ENCODE data around the gene OXT. TPM values are rescaled to one million over a fixed set of nuclear protein-coding genes. Genes with fewer than 3 reads are reported as not detected.

Gene OXT
- total and polyA plus RNA-seq, 2 of the 13 experiments (the other 11 are each of a cell fraction or from before 2014, with no cell fraction given), result not detected

DNA sequence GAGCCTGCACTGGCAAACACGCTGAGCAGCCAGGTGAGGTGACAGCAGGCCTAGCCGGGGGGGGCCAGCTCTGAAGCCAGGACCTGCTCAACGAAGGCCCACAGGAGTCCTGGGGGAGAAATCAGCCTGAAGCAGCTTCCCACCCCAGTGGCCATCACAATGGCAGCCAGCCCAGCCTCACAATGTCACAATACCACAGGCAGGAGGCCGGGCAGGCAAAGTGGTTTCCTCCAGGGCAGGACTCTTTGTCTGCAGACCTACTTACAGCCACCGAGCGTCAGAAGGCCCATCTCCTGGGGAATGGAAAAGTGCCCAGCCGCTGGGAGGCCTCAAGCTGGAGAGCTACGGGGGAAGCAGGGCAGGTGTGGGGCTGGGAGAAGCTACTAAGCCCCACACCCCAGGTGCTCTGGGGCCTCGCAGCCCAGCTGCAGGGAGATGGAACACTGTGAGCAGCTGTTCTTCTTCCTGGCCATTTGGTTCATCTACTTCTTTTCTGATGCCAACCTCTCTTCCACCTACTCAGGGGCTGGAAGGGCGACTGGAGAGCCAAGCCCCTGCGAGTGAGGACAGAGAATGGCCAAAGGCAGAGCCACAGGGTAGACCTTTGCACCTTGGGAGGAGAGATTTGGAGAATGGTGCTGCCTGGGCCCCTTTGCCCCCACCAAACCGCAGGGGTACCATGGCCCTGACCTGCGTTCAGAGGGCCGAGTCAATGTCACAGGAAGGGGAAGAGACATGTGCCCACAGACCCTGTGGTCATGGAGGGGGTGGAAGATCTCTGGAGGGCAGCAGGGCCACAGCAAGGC lies 35.4 kb downstream of the OXT start (continued):
- TF ChIP-seq, protein P1, sequence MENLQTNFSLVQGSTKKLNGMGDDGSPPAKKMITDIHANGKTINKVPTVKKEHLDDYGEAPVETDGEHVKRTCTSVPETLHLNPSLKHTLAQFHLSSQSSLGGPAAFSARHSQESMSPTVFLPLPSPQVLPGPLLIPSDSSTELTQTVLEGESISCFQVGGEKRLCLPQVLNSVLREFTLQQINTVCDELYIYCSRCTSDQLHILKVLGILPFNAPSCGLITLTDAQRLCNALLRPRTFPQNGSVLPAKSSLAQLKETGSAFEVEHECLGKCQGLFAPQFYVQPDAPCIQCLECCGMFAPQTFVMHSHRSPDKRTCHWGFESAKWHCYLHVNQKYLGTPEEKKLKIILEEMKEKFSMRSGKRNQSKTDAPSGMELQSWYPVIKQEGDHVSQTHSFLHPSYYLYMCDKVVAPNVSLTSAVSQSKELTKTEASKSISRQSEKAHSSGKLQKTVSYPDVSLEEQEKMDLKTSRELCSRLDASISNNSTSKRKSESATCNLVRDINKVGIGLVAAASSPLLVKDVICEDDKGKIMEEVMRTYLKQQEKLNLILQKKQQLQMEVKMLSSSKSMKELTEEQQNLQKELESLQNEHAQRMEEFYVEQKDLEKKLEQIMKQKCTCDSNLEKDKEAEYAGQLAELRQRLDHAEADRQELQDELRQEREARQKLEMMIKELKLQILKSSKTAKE (CRISPR knock-in tag; IDR thresholded peaks at IDR 0.05; ENCODE audit: borderline replicate concordance), result peak; percentile 90
- TF ChIP-seq, protein P2, sequence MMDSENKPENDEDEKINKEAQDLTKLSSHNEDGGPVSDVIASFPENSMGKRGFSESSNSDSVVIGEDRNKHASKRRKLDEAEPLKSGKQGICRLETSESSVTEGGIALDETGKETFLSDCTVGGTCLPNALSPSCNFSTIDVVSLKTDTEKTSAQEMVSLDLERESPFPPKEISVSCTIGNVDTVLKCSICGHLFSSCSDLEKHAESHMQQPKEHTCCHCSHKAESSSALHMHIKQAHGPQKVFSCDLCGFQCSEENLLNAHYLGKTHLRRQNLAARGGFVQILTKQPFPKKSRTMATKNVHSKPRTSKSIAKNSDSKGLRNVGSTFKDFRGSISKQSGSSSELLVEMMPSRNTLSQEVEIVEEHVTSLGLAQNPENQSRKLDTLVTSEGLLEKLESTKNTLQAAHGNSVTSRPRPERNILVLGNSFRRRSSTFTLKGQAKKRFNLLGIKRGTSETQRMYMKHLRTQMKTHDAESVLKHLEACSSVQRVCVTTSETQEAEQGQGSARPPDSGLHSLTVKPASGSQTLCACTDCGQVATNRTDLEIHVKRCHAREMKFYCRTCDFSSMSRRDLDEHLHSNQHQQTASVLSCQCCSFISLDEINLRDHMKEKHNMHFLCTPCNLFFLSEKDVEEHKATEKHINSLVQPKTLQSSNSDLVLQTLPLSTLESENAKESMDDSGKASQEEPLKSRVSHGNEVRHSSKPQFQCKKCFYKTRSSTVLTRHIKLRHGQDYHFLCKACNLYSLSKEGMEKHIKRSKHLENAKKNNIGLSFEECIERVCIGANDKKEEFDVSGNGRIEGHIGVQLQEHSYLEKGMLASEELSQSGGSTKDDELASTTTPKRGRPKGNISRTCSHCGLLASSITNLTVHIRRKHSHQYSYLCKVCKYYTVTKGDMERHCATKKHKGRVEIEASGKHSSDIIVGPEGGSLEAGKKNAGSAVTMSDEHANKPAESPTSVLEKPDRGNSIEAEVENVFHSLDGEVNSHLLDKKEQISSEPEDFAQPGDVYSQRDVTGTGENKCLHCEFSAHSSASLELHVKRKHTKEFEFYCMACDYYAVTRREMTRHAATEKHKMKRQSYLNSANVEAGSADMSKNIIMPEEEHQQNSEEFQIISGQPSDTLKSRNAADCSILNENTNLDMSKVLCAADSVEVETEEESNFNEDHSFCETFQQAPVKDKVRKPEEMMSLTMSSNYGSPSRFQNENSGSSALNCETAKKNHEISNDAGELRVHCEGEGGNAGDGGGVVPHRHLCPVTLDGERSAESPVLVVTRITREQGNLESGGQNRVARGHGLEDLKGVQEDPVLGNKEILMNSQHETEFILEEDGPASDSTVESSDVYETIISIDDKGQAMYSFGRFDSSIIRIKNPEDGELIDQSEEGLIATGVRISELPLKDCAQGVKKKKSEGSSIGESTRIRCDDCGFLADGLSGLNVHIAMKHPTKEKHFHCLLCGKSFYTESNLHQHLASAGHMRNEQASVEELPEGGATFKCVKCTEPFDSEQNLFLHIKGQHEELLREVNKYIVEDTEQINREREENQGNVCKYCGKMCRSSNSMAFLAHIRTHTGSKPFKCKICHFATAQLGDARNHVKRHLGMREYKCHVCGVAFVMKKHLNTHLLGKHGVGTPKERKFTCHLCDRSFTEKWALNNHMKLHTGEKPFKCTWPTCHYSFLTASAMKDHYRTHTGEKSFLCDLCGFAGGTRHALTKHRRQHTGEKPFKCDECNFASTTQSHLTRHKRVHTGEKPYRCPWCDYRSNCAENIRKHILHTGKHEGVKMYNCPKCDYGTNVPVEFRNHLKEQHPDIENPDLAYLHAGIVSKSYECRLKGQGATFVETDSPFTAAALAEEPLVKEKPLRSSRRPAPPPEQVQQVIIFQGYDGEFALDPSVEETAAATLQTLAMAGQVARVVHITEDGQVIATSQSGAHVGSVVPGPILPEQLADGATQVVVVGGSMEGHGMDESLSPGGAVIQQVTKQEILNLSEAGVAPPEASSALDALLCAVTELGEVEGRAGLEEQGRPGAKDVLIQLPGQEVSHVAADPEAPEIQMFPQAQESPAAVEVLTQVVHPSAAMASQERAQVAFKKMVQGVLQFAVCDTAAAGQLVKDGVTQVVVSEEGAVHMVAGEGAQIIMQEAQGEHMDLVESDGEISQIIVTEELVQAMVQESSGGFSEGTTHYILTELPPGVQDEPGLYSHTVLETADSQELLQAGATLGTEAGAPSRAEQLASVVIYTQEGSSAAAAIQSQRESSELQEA (CRISPR knock-in tag; IDR thresholded peaks at IDR 0.05; ENCODE audit: not compliant biosample characterization), result peak; percentile 58
- TF ChIP-seq ZNF605 (CRISPR knock-in tag; IDR thresholded peaks at IDR 0.05) (peak; percentile 80), POLR2AphosphoS2 (IDR thresholded peaks at IDR 0.05; ENCODE audit: low read depth, low read length) (no peak), SIN3A (IDR thresholded peaks at IDR 0.05; ENCODE audit: borderline replicate concordance, low read depth, low read length) (no peak; the same call in 1 of the 2 replicates), KAT8 (CRISPR knock-in tag; IDR thresholded peaks at IDR 0.05) (no peak; the same call in 1 of the 2 replicates), ZNF839 (CRISPR knock-in tag; IDR thresholded peaks at IDR 0.05; ENCODE audit: borderline replicate concordance) (0 out of 2 replicates have a peak, but pooled peaks have one; percentile 71), AGO2 (optimal IDR thresholded peaks at IDR 0.05; ENCODE audit: low read depth, low read length) (peak; percentile 83), SRY (CRISPR knock-in tag; IDR thresholded peaks at IDR 0.05) (0 out of 2 replicates have a peak, but pooled peaks have one; percentile 9), MYC (CRISPR knock-in tag; IDR thresholded peaks at IDR 0.05; ENCODE audit: borderline replicate concordance) (peak; percentile 93), HOXD1 (CRISPR knock-in tag; IDR thresholded peaks at IDR 0.05) (0 out of 2 replicates have a peak, but pooled peaks have one; percentile 15), RXRB (CRISPR knock-in tag; IDR thresholded peaks at IDR 0.05; ENCODE audit: borderline replicate concordance) (peak; percentile 91), ETV6 (CRISPR knock-in tag; conservative IDR thresholded peaks at IDR 0.05) (no peak)
- TF ChIP-seq, protein P3, sequence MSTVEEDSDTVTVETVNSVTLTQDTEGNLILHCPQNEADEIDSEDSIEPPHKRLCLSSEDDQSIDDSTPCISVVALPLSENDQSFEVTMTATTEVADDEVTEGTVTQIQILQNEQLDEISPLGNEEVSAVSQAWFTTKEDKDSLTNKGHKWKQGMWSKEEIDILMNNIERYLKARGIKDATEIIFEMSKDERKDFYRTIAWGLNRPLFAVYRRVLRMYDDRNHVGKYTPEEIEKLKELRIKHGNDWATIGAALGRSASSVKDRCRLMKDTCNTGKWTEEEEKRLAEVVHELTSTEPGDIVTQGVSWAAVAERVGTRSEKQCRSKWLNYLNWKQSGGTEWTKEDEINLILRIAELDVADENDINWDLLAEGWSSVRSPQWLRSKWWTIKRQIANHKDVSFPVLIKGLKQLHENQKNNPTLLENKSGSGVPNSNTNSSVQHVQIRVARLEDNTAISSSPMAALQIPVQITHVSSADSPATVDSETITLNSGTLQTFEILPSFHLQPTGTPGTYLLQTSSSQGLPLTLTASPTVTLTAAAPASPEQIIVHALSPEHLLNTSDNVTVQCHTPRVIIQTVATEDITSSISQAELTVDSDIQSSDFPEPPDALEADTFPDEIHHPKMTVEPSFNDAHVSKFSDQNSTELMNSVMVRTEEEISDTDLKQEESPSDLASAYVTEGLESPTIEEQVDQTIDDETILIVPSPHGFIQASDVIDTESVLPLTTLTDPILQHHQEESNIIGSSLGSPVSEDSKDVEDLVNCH (CRISPR knock-in tag; IDR thresholded peaks at IDR 0.05), result no peak
